Measurements from ENCODE around the gene MPL. TPM values are rescaled to one million over a fixed set of nuclear protein-coding genes. Genes with fewer than 3 reads are reported as not detected.

MPL gene
- total and polyA plus RNA-seq, 2 of the 8 experiments (the other 6 are each of a cell fraction or from before 2014, with no cell fraction given): 0.08 TPM; not detected in 1

- no peak overlapping the region for H2BK20ac ChIP-seq (ENCODE audit: low read length)
- no peak for DNase-seq (ENCODE audit: low read depth in 1 of 2, low spot score in 2 of 2)
- no peak overlapping the region for H2AFZ ChIP-seq (ENCODE audit: low read length)
- FAIRE-seq: no peak
- H3K56ac ChIP-seq (replicated peaks; ENCODE audit: insufficient read length, low read depth, low read length): no peak overlapping the region
- no peak overlapping the region for H2AK5ac ChIP-seq (ENCODE audit: low read depth, low read length)
- no peaks in the 10 kb centered on the region for H3K9me3 ChIP-seq (ENCODE audit: insufficient read depth in 2 of 2, low read depth in 1 of 2, low read length in 1 of 2)
- H3K9ac ChIP-seq (replicated peaks in 1 of 4; ENCODE audit: extremely low read depth in 1 of 4, low read depth in 3 of 4, low read length in 3 of 4): no peak overlapping the region
- no peak overlapping the region for H3K4me3 ChIP-seq (ENCODE audit: extremely low read depth in 1 of 4, insufficient read depth in 2 of 4, low read depth in 3 of 4, low read length in 4 of 4)
- peaks cover 0 to 5% (median 0%) of the 10 kb centered on the region in 4 experiments; a peak in 1 of 7 replicates for H3K4me1 ChIP-seq (replicated peaks in 1 of 4; ENCODE audit: control insufficient read depth in 3 of 4, insufficient read depth in 4 of 4, low read length in 3 of 4)
- no peak overlapping the region for H3K4me2 ChIP-seq (ENCODE audit: insufficient read depth in 1 of 2, low read depth in 2 of 2, low read length in 2 of 2)
- H3K79me2 ChIP-seq (ENCODE audit: control insufficient read depth in 1 of 2, insufficient read depth in 2 of 2, low read length in 2 of 2): no peaks in the 10 kb centered on the region
- H2BK12ac ChIP-seq (ENCODE audit: low read depth, low read length): no peak overlapping the region
- no peak overlapping the region for H2BK120ac ChIP-seq (replicated peaks; ENCODE audit: low read depth, low read length)
- POLR2A ChIA-PET (ENCODE audit: partially characterized antibody): interaction anchor here (0.8 to 1.1 kb wide), 2 partner anchors 44 to 45 kb away, joined by 3 to 4 read pairs; partner anchors contain the start of gene CDC20
- H4K5ac ChIP-seq (ENCODE audit: insufficient read length, low read depth, low read length): no peak overlapping the region
- CTCF ChIA-PET (ENCODE audit: partially characterized antibody): interaction anchor here (0.7 to 0.9 kb wide), 3 partner anchors 9 to 77 kb away, joined by 3 read pairs; no protein-coding TSS in a partner anchor
- no peak overlapping the region for H3K27ac ChIP-seq (ENCODE audit: low read depth, low read length)
- H3K79me1 ChIP-seq (ENCODE audit: low read depth, low read length): no peaks in the 10 kb centered on the region
- H4K20me1 ChIP-seq (replicated peaks in 1 of 2; ENCODE audit: control insufficient read depth in 1 of 2, insufficient read depth in 2 of 2, low read length in 2 of 2): no peaks in the 10 kb centered on the region
- H3K27me3 ChIP-seq (replicated peaks in 1 of 4; ENCODE audit: control insufficient read depth in 3 of 4, extremely low read depth in 1 of 4, insufficient read depth in 3 of 4, low read length in 3 of 4): no peaks in the 10 kb centered on the region; a peak in 1 of 7 replicates
- no peak overlapping the region for H3K18ac ChIP-seq (ENCODE audit: extremely low read depth, low read length)
- no peak overlapping the region for H2BK15ac ChIP-seq (ENCODE audit: low read length)
- no peaks in the 10 kb centered on the region for H3K36me3 ChIP-seq (ENCODE audit: control insufficient read depth in 2 of 4, insufficient read depth in 4 of 4, low read length in 3 of 4)
- H3K23ac ChIP-seq (ENCODE audit: insufficient read length): no peak overlapping the region
- no peak overlapping the region for H2BK5ac ChIP-seq (ENCODE audit: low read depth, low read length)
- H4K91ac ChIP-seq (replicated peaks; ENCODE audit: insufficient read length, low read length): no peak overlapping the region
- no peak overlapping the region for H3K14ac ChIP-seq (ENCODE audit: insufficient read length)
- H3K23me2 ChIP-seq (ENCODE audit: low read depth, low read length): no peaks in the 10 kb centered on the region
- 91% methylated on average over 8 of the region's 10 CpGs; no CpG with 5 or more reads in 1 of the 2 experiments for WGBS, 2 experiments (ENCODE audit: extremely low coverage in 1 of 2, insufficient coverage in 1 of 2, insufficient read length in 1 of 2, insufficient replicate concordance in 2 of 2, low coverage in 1 of 2, low lambda C conversion rate in 2 of 2, missing lambda C conversion rate in 1 of 2)
- no peak overlapping the region for H4K8ac ChIP-seq (ENCODE audit: extremely low read depth, insufficient read depth, low read length)
- H3K4ac ChIP-seq (replicated peaks; ENCODE audit: insufficient read length, low read depth, low read length): no peak overlapping the region
- no peak for TF ChIP-seq USF2 (IDR thresholded peaks at IDR 0.05; ENCODE audit: low read length)
- TF ChIP-seq SAP30 (IDR thresholded peaks at IDR 0.05; ENCODE audit: insufficient read depth, insufficient replicate concordance, low read length): no peak
- no peak for TF ChIP-seq JUN (IDR thresholded peaks at IDR 0.05; ENCODE audit: low read depth, low read length)
- TF ChIP-seq GABPA (IDR thresholded peaks at IDR 0.05; ENCODE audit: borderline replicate concordance, insufficient read depth, low read length): no peak
- no peak for TF ChIP-seq KDM1A (IDR thresholded peaks at IDR 0.05; ENCODE audit: borderline replicate concordance, low read length)
- TF ChIP-seq TAF1 (IDR thresholded peaks at IDR 0.05; ENCODE audit: low read depth, low read length): no peak
- no peak for TF ChIP-seq TEAD4 (IDR thresholded peaks at IDR 0.05; ENCODE audit: low read depth, low read length)
- TF ChIP-seq EGR1 (IDR thresholded peaks at IDR 0.05; ENCODE audit: borderline replicate concordance, low read depth, low read length): no peak
- no peak for TF ChIP-seq SIRT6 (IDR thresholded peaks at IDR 0.05; ENCODE audit: low read length)
- no peak for TF ChIP-seq RFX5 (IDR thresholded peaks at IDR 0.05; ENCODE audit: borderline replicate concordance, low read depth, low read length)
- TF ChIP-seq PHF8 (conservative IDR thresholded peaks at IDR 0.05; ENCODE audit: low read depth, low read length): no peak
- TF ChIP-seq TCF12 (IDR thresholded peaks at IDR 0.05; ENCODE audit: low read depth, low read length): no peak
- no peak for TF ChIP-seq CHD1 (IDR thresholded peaks at IDR 0.05; ENCODE audit: low read depth, low read length)
- no peak for TF ChIP-seq SP4 (IDR thresholded peaks at IDR 0.05; ENCODE audit: low read length)
These were observed 23.8 kb upstream of the MPL start for GRCh38 chr1:43313771-43314170.
